HEK293T (cell line): ENCODE results near the gene STK4.

Experiments
- ARNT ChIP-seq: fragments of 450-650 bp; IDR thresholded peaks from 2 replicates; pipeline ENCODE4 v1.6.1; 2017; ENCODE audit warnings: mild to moderate bottlenecking
- BHLHE40 ChIP-seq: fragments of 450-650 bp; IDR thresholded peaks from 2 replicates; pipeline ENCODE4 v1.6.1; 2016; ENCODE audit warnings: mild to moderate bottlenecking, moderate library complexity, borderline replicate concordance
- CTBP1 ChIP-seq: fragments of 450-650 bp; IDR thresholded peaks from 2 replicates; pipeline ENCODE4 v1.6.1; 2016; ENCODE audit warnings: borderline replicate concordance
- ELF4 ChIP-seq: fragments of 450-650 bp; IDR thresholded peaks from 2 replicates; pipeline ENCODE4 v1.6.1; 2017; ENCODE audit warnings: antibody characterized with exemption
- FOXK2 ChIP-seq: fragments of 450-650 bp; IDR thresholded peaks from 2 replicates; pipeline ENCODE4 v1.6.1; 2016; ENCODE audit warnings: mild to moderate bottlenecking
- FOXM1 ChIP-seq: fragments of 450-650 bp; IDR thresholded peaks from 2 replicates; pipeline ENCODE4 v1.6.1; 2017; ENCODE audit warnings: mild to moderate bottlenecking, borderline replicate concordance
- L3MBTL2 ChIP-seq: fragments of 450-650 bp; conservative IDR thresholded peaks from 2 replicates; pipeline ENCODE4 v1.6.1; 2016; ENCODE audit warnings: mild to moderate bottlenecking
- LEF1 ChIP-seq: fragments of 450-650 bp; IDR thresholded peaks from 2 replicates; pipeline ENCODE4 v1.6.1; 2017; ENCODE audit warnings: mild to moderate bottlenecking, borderline replicate concordance
- PKNOX1 ChIP-seq: fragments of 450-650 bp; IDR thresholded peaks from 2 replicates; pipeline ENCODE4 v1.6.1; 2016
- SP1 ChIP-seq: fragments of 450-650 bp; IDR thresholded peaks from 2 replicates; pipeline ENCODE4 v1.6.1; 2017
- SUZ12 ChIP-seq: fragments of 450-650 bp; IDR thresholded peaks from 2 replicates; pipeline ENCODE4 v1.6.1; 2016; ENCODE audit warnings: mild to moderate bottlenecking
- TARDBP ChIP-seq: fragments of 450-650 bp; IDR thresholded peaks from 2 replicates; pipeline ENCODE4 v1.6.1; 2016
- ZNF384 ChIP-seq: fragments of 450-650 bp; IDR thresholded peaks from 2 replicates; pipeline ENCODE4 v1.6.1; 2016

GRCh38 chr20:44936510-44936909 lies 29.8 kb upstream of the STK4 start:
- TF ChIP-seq ELF4: no peak
- no peak for TF ChIP-seq SUZ12
- no peak for TF ChIP-seq ZNF384
- no peak for TF ChIP-seq FOXK2
- TF ChIP-seq BHLHE40: no peak
- no peak for TF ChIP-seq ARNT
- no peak for TF ChIP-seq SP1
- TF ChIP-seq CTBP1: no peak
- TF ChIP-seq LEF1: no peak
- TF ChIP-seq TARDBP: no peak
- TF ChIP-seq L3MBTL2: no peak
- TF ChIP-seq PKNOX1: no peak
- no peak for TF ChIP-seq FOXM1
